Stimulated activated CD4-positive, alpha-beta T cell treated with anti-CD3 and anti-CD28 coated beads, Interleukin-1b, Interleukin-23, amount 100 ng/mL, for 48 hours (primary cell): ENCODE measurements around the gene ZNF385C.

Source experiments
- DNase-seq: peaks from one replicate; pipeline ENCODE4 v3.0.0-alpha.2; 2020

Gene ZNF385C

GRCh38 chr17:42124256-42124655 is 26.0 kb upstream of the ZNF385C start:
- no peak for DNase-seq

- no peak for DNase-seq
Measured at GRCh38 chr17:42122371-42123303, 24.4 kb upstream of the ZNF385C start, which contains the start of gene HSPB9. TSS of gene HSPB9 (plus strand) at chr17:42122804. CDS start at chr17:42122851, 47 bp downstream.

- DNase-seq = peak; percentile 76
Measured at GRCh38 chr17:42120770-42121769, 22.8 kb upstream of the ZNF385C start, which contains the start of gene KAT2A. TSS of gene KAT2A (minus strand) at chr17:42121367. CDS start at chr17:42121304, 63 bp downstream.

GRCh38 chr17:42120161-42120769 is 22.0 kb upstream of the ZNF385C start:
- no peak for DNase-seq

GRCh38 chr17:42119301-42119700 is 21.0 kb upstream of the ZNF385C start:
- DNase-seq = no peak

GRCh38 chr17:42118545-42118944 is 20.3 kb upstream of the ZNF385C start:
- DNase-seq = peak; percentile 44

- DNase-seq = no peak
Measured at GRCh38 chr17:42118126-42118510, 19.8 kb upstream of the ZNF385C start.

- no peak for DNase-seq
Measured at GRCh38 chr17:42117397-42118125, 19.3 kb upstream of the ZNF385C start.

GRCh38 chr17:42116705-42117396 is 18.6 kb upstream of the ZNF385C start:
- DNase-seq = peak; percentile 80

GRCh38 chr17:42114118-42114517 is 15.8 kb upstream of the ZNF385C start:
- DNase-seq = no peak

- no peak for DNase-seq
Measured at GRCh38 chr17:42113293-42114069, 15.2 kb upstream of the ZNF385C start.

GRCh38 chr17:42112552-42113176 is 14.4 kb upstream of the ZNF385C start, which contains the start of gene DHX58:
TSS of gene DHX58 (minus strand) at chr17:42112714. CDS start at chr17:42111892, 822 bp downstream.
- peak; percentile 83 for DNase-seq

GRCh38 chr17:42111871-42112551 is 13.7 kb upstream of the ZNF385C start:
- DNase-seq = no peak

GRCh38 chr17:42111265-42111636 is 13.0 kb upstream of the ZNF385C start:
- no peak for DNase-seq

GRCh38 chr17:42110301-42111264 is 12.3 kb upstream of the ZNF385C start:
- no peak for DNase-seq

GRCh38 chr17:42109086-42109485 is 10.8 kb upstream of the ZNF385C start:
- no peak for DNase-seq

GRCh38 chr17:42107597-42108576 is 9.6 kb upstream of the ZNF385C start:
- DNase-seq = peak; percentile 91
